Common myeloid progenitor, CD34-positive (primary cell): ENCODE measurements around the gene GRM1.

Source experiments
- CTCF ChIA-PET: fragments of 350-600 bp; sonication (Branson Sonifier 250); formaldehyde crosslinking; loops from one replicate; lab custom pipeline; 2021; ENCODE audit warnings: antibody characterized with exemption; lab: Charles Lee
- POLR2A ChIA-PET: fragments of 350-600 bp; sonication (Branson Sonifier 250); formaldehyde crosslinking; loops from one replicate; lab custom pipeline; 2021; ENCODE audit warnings: antibody characterized with exemption; lab: Charles Lee
- DNase-seq, 3 donors: peaks; one replicate each; pipeline versions ENCODE4 v3.0.0 to v3.0.0-alpha.2; 2013
- H3K27ac ChIP-seq, 2 experiments: 1 replicate in 1 of 2; 2 replicates in 1 of 2; pipeline ENCODE4 v1.7.0; 2013; ENCODE audit warnings: inconsistent platforms in 2 of 2, low read length in 2 of 2, mild to moderate bottlenecking in 2 of 2, low read depth in 1 of 2, moderate library complexity in 1 of 2; ENCODE audit not compliant: severe bottlenecking in 2 of 2, insufficient read depth in 1 of 2, poor library complexity in 1 of 2
- H3K27me3 ChIP-seq, 5 experiments: replicated peaks in 2 of 5; 1 replicate in 3 of 5; 2 replicates in 2 of 5; pipeline versions ENCODE4 v1.6.1 to v1.7.0; 2013; ENCODE audit warnings: low read length in 4 of 5, mild to moderate bottlenecking in 2 of 5, moderate library complexity in 2 of 5, inconsistent platforms in 1 of 5; ENCODE audit not compliant: insufficient read depth in 5 of 5, control insufficient read depth in 4 of 5
- H3K36me3 ChIP-seq, 4 experiments: 1 replicate in 2 of 4; 2 replicates in 2 of 4; pipeline versions ENCODE4 v1.6.1 to v1.7.0; 2013; ENCODE audit warnings: low read length in 3 of 4, control low read depth in 1 of 4, mild to moderate bottlenecking in 1 of 4; ENCODE audit not compliant: control insufficient read depth in 4 of 4, insufficient read depth in 4 of 4
- H3K4me1 ChIP-seq, 4 experiments: 1 replicate in 3 of 4; 2 replicates in 1 of 4; pipeline versions ENCODE4 v1.6.1 to v1.7.1; 2013; ENCODE audit warnings: low read length in 3 of 4, mild to moderate bottlenecking in 3 of 4, control low read depth in 1 of 4, inconsistent platforms in 1 of 4, moderate library complexity in 1 of 4; ENCODE audit not compliant: control insufficient read depth in 4 of 4, insufficient read depth in 4 of 4; ENCODE audit errors: control extremely low read depth in 1 of 4
- H3K4me3 ChIP-seq, 7 experiments: 1 replicate in 4 of 7; 2 replicates in 3 of 7; pipeline versions ENCODE4 v1.5.1 to v1.7.0; 2013; ENCODE audit warnings: mild to moderate bottlenecking in 7 of 7, low read length in 6 of 7, moderate library complexity in 6 of 7, inconsistent platforms in 2 of 7, low read depth in 2 of 7, control low read depth in 1 of 7; ENCODE audit not compliant: insufficient read depth in 4 of 7, control insufficient read depth in 1 of 7; ENCODE audit errors: extremely low read depth in 1 of 7
- H3K9me3 ChIP-seq, 5 experiments: 1 replicate in 4 of 5; 2 replicates in 1 of 5; pipeline versions ENCODE4 v1.6.1 to v1.7.1; 2013; ENCODE audit warnings: low read length in 4 of 5, mild to moderate bottlenecking in 2 of 5, inconsistent platforms in 1 of 5, low read depth in 1 of 5, moderate library complexity in 1 of 5; ENCODE audit not compliant: control insufficient read depth in 4 of 5, insufficient read depth in 2 of 5; ENCODE audit errors: control extremely low read depth in 1 of 5
- WGBS: methylation state at CpG from one replicate; pipeline ENCODE4 v1.1.5; 2013; ENCODE audit not compliant: insufficient coverage; 5-methylcytosine and 5-hydroxymethylcytosine counted together

The GRM1 gene

DNA sequence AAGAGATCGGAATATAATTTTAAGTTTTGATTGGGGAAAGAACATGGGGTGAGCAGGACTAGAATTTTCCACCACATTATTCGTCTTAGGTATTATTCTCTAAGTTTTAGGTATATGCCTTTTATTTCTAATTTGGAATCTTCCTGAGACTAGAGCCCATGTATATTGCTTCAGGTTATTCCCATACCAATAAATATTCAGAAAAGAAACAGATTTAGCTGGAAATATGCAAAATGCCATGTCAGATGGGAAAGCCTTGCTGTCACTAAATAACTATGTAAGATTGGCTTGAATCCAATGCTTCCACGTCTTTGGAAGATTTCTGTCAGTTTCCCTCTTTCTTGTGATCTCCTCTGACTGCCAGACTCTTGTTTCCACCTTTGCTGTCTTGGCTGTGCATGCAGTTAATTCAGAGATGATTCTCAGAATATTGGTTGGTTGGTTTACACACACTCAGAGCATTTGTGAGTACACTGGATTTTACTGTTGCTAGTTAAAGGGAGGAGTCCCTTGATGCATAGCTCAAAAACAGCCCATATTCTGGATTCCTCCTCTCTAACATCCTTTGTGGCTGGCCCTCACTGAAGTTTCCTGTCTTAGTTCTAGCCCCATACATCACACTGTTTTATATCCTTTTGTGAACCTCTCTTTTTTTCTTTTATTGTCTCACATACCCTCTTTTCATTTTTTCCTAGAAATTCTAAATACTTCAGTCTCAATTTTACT is 64.3 kb downstream of the GRM1 start:
- no peaks in the 10 kb centered on the region for H3K4me1 ChIP-seq
- WGBS, result 100% methylated on average over 1 of the region's 3 CpGs
- ChIA-PET CTCF (no interaction called here), POLR2A (no interaction called here)
- H3K9me3 ChIP-seq, result no peaks in the 10 kb centered on the region
- H3K4me3 ChIP-seq, result no peak overlapping the region
- no peak for DNase-seq
- H3K27ac ChIP-seq, result no peak overlapping the region
- H3K27me3 ChIP-seq, result no peaks in the 10 kb centered on the region
- no peaks in the 10 kb centered on the region for H3K36me3 ChIP-seq

DNA sequence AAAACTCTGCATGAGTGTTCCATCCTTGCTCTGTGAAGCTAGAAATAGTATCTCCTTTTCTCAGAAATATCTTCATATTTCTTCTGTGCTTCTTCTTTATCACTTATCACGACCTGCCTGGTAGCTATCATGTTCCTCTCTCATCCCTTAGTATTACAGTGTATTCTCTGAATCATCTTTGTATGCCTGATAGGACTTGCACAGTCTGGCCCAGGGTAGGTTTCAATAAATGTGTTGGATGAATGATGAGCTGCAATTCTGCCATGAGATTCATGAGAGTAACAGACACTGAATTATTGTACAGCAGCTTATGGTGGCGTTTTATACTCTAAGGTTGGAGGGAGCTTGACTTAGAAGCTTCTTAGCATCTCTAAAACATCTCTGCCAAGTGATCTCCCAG is 66.6 kb downstream of the GRM1 start:
- POLR2A ChIA-PET, result no interaction called here
- CTCF ChIA-PET, result no interaction called here
- H3K27ac ChIP-seq, result no peak overlapping the region
- H3K9me3 ChIP-seq, result no peaks in the 10 kb centered on the region
- H3K36me3 ChIP-seq, result no peaks in the 10 kb centered on the region
- H3K4me3 ChIP-seq, result no peak overlapping the region
- no peak for DNase-seq
- WGBS, result 83% methylated on average over 1 of the region's 2 CpGs
- no peaks in the 10 kb centered on the region for H3K4me1 ChIP-seq
- no peaks in the 10 kb centered on the region for H3K27me3 ChIP-seq

DNA sequence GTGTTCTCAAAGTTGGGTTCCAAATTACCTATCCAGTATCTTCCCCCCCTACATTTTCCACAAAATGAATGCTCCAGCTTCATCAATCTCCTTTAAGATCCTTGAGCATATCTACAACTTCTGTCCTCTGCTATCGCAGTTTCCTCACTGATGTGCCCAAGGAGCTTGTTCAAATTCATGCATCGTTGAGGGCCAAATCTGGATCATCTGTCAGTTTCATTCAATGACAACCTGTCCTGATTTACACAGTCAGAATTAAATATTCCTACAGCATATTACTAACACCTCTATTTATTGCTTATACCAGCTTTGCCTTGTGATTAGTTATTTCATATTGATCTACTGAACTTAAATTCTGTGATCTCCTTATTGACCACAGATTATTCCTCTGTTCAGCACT is 68.7 kb downstream of the GRM1 start:
- H3K4me1 ChIP-seq, result no peaks in the 10 kb centered on the region
- DNase-seq, result no peak
- H3K4me3 ChIP-seq, result no peak overlapping the region
- no peaks in the 10 kb centered on the region for H3K36me3 ChIP-seq
- H3K27me3 ChIP-seq, result no peaks in the 10 kb centered on the region
- 93% methylated on average over 2 of the region's 2 CpGs for WGBS
- ChIA-PET POLR2A (no interaction called here), CTCF (no interaction called here)
- no peaks in the 10 kb centered on the region for H3K9me3 ChIP-seq
- no peak overlapping the region for H3K27ac ChIP-seq

DNA sequence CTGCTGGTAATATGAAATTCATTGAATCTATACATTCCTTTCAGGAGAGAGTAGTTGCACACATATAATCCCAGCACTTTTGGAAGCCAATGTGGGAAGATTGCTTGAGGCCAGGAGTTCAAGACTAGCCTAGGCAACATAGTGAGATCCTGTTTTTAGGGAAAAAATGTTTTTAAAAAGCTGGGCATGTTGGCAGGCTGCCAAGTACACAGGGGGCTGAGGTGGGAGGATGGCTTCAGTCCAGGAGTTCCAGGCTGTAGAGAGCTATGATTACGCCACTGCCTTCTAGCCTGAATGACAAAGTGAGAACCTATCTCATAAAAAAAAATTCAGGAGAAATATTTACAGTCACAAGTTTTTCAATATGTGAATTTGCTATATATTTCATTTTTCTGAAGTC is 71.9 kb downstream of the GRM1 start:
- ChIA-PET CTCF (no interaction called here), POLR2A (no interaction called here)
- WGBS, result no CpG with 5 or more reads among the region's 1 CpG
- Histone ChIP-seq H3K4me3 (no peak overlapping the region), H3K4me1 (no peaks in the 10 kb centered on the region), H3K27me3 (no peaks in the 10 kb centered on the region), H3K36me3 (no peaks in the 10 kb centered on the region), H3K27ac (no peak overlapping the region), H3K9me3 (no peaks in the 10 kb centered on the region)
- no peak for DNase-seq

DNA sequence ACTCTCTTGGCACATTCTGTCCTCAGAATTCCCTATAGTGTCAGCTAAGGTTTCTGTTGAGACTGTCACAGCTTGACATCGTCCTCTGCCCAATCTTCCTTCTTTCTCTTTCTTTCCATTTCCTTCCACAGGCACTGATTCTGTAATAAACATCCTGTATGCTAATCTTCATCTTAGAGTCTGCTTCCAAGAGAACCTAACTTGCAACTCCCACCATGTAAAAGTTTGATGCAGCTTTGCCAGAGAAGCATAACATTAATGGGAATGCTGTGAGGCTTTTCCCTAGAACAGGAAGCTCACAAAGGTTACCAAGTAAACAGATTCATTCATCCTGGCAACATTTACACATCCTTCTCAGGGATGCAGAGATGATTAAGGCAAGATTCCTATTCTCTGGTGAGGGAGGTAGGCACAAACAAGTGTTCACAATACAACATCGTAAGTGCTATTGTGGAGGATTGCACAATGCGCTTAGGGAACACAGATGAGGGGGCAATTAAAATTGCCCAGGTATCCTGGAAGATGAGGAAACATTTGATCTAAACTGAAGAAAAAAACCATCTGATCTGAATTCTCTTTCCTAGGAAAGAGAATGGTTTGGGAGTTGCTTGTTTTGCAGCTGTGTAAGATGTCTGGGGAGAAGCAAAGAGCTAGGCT is 74.7 kb downstream of the GRM1 start:
- Histone ChIP-seq H3K27me3 (no peaks in the 10 kb centered on the region), H3K4me3 (no peak overlapping the region), H3K36me3 (no peaks in the 10 kb centered on the region), H3K9me3 (no peaks in the 10 kb centered on the region), H3K4me1 (no peaks in the 10 kb centered on the region), H3K27ac (no peak overlapping the region)
- no peak for DNase-seq
- POLR2A ChIA-PET, result no interaction called here
- WGBS, result 0% methylated on average over 1 of the region's 3 CpGs
- CTCF ChIA-PET, result no interaction called here

DNA sequence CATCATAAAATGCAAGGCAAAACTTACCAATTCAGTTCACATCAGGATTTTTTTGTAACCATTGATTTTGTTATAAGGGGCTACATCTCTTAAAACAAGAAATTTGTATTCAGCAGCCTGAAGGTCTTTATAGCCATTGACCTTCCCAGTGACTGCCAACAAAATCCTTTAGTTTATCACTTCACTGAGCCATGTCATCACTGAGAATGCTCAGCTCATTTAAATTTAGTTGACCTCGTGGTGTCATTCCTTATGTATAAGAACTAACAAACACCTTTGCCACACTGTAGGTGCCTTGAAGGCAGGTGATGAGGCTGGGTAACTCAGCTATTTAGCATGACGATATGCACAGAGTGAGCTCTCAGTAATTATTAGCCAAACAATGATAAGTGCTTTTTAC is 77.7 kb downstream of the GRM1 start:
- Histone ChIP-seq H3K36me3 (no peaks in the 10 kb centered on the region), H3K9me3 (peaks cover 0 to 6% (median 0%) of the 10 kb centered on the region in 5 experiments), H3K27ac (no peak overlapping the region), H3K27me3 (no peaks in the 10 kb centered on the region), H3K4me3 (no peak overlapping the region), H3K4me1 (no peaks in the 10 kb centered on the region)
- DNase-seq, result no peak
- no CpG with 5 or more reads among the region's 2 CpGs for WGBS
- ChIA-PET POLR2A (no interaction called here), CTCF (no interaction called here)

DNA sequence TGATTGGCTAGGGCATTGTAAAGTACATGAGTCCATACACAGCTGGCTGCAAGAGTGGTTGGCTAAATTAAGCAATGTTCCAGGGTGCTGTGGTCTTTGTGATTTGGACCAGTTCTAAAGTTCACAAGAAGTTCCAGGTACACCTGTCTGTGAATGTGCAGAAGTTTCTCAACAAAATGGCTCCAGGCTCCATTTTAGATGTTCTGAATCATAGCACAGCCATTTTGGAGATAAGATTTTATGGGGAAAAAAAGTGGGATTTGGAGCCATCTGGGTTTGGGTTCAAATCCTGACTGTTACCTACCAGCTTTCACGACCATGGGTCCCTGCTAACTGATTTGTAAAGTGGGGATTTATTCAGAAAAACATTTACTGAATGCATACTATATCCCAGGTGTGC is 82.1 kb downstream of the GRM1 start:
- no peak overlapping the region for H3K4me3 ChIP-seq
- H3K27ac ChIP-seq, result no peak overlapping the region
- no peaks in the 10 kb centered on the region for H3K36me3 ChIP-seq
- 80% methylated on average over 1 of the region's 1 CpG for WGBS
- no peaks in the 10 kb centered on the region for H3K27me3 ChIP-seq
- no peaks in the 10 kb centered on the region for H3K4me1 ChIP-seq
- H3K9me3 ChIP-seq, result peaks cover 0 to 6% (median 0%) of the 10 kb centered on the region in 5 experiments
- no peak for DNase-seq
- ChIA-PET CTCF (no interaction called here), POLR2A (no interaction called here)
